MM.1S (cell line): ENCODE measurements around the gene NOL4L.

Source experiments
- DNase-seq: peaks from one replicate; pipeline ENCODE4 v3.0.0-alpha.2; 2015
- H2AFZ ChIP-seq: fragments of 300-600 bp; sonication (generic); 2 replicates; pipeline ENCODE4 v1.6.0; 2016; ENCODE audit warnings: antibody characterized with exemption, low read length
- H3F3A ChIP-seq: fragments of 300-600 bp; sonication (generic); 2 replicates; pipeline ENCODE4 v1.6.1; 2016; ENCODE audit warnings: mild to moderate bottlenecking, antibody characterized with exemption, low read length, moderate library complexity, mixed read lengths; ENCODE audit not compliant: insufficient read depth
- H3K27ac ChIP-seq: fragments of 300-600 bp; sonication (generic); 2 replicates; pipeline ENCODE4 v1.5.1; 2016; ENCODE audit warnings: mild to moderate bottlenecking, low read length
- H3K27me3 ChIP-seq: fragments of 300-600 bp; sonication (generic); replicated peaks from 2 replicates; pipeline ENCODE4 v1.6.0; 2016; ENCODE audit warnings: low read length; ENCODE audit not compliant: insufficient read depth
- H3K36me3 ChIP-seq: fragments of 300-600 bp; sonication (generic); replicated peaks from 2 replicates; pipeline ENCODE4 v1.6.1; 2016; ENCODE audit warnings: mild to moderate bottlenecking, low read length, mixed read lengths; ENCODE audit not compliant: insufficient read depth
- H3K4me1 ChIP-seq: fragments of 300-600 bp; sonication (generic); 2 replicates; pipeline ENCODE4 v1.6.1; 2016; ENCODE audit warnings: low read length, mixed read lengths
- H3K4me2 ChIP-seq: fragments of 300-600 bp; sonication (generic); 2 replicates; pipeline ENCODE4 v1.6.0; 2016; ENCODE audit warnings: low read depth, low read length
- H3K4me3 ChIP-seq: fragments of 300-600 bp; sonication (generic); 2 replicates; pipeline ENCODE4 v1.5.1; 2016; ENCODE audit warnings: low read length, mixed read lengths
- H3K79me2 ChIP-seq: fragments of 300-600 bp; sonication (generic); 2 replicates; pipeline ENCODE4 v1.6.1; 2016; ENCODE audit warnings: mixed run types, low read length, mixed read lengths
- H3K9ac ChIP-seq: fragments of 300-600 bp; sonication (generic); 2 replicates; pipeline ENCODE4 v1.6.1; 2016; ENCODE audit warnings: low read length, mixed read lengths
- H3K9me2 ChIP-seq: fragments of 300-600 bp; sonication (generic); replicated peaks from 2 replicates; pipeline ENCODE4 v1.6.1; 2016; ENCODE audit warnings: mild to moderate bottlenecking, low read length, mixed read lengths; ENCODE audit not compliant: insufficient read depth
- H3K9me3 ChIP-seq: fragments of 300-600 bp; sonication (generic); replicated peaks from 2 replicates; pipeline ENCODE4 v1.6.1; 2016; ENCODE audit warnings: mild to moderate bottlenecking, low read length, mixed read lengths; ENCODE audit not compliant: insufficient read depth
- H4K20me1 ChIP-seq: fragments of 300-600 bp; sonication (generic); 2 replicates; pipeline ENCODE4 v1.6.1; 2016; ENCODE audit warnings: mild to moderate bottlenecking, low read length, moderate library complexity, mixed read lengths; ENCODE audit not compliant: insufficient read depth
- EZH2 ChIP-seq: fragments of 300-600 bp; sonication (generic); optimal IDR thresholded peaks from 2 replicates; pipeline ENCODE3; 2017; ENCODE audit warnings: low read depth, mild to moderate bottlenecking, antibody characterized with exemption, low read length, mixed read lengths
- EZH2phosphoT487 ChIP-seq: fragments of 300-600 bp; sonication (generic); IDR thresholded peaks from 2 replicates; pipeline ENCODE4 v1.6.1; 2018; ENCODE audit warnings: antibody characterized with exemption, low read length
- TF ChIP-seq, protein P1 (sequence below): fragments of 300-600 bp; sonication (generic); IDR thresholded peaks from 2 replicates; pipeline ENCODE4 v1.5.1; 2016; ENCODE audit warnings: antibody characterized with exemption, low read length, mixed read lengths

NOL4L gene

DNA sequence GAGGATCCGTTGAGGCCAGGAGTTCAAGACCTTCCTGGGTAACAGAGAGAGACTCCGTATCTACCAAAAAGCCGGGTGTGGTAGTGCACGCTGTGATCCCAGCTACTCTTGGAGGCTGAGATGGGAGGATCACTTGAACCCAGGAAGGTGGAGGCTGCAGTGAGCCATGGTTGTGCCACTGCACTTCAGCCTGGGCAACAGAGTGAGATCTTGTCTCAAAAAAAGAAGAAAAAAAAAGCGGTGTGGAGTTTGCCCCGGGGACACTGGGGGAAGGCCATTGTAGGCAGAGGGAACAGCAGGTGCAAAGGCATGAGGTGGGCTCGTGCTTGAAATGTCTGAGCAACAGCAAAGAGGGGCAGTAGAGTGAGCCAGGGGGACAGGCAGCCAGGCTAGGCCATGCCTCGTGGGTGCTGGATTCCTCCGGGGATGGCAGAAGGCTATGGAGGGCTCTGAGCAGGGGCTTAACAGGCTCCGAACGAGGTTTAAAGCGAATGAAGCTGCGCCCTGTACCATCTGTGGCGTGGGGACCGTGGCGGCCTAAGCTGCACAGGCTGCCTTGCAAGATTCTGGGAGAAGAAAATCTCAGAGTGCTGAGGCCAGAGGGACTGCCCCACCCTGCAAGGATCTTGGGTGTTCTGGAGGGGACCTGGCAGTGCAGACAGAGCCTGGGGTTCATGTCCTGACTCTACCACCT is 36.9 kb upstream of the NOL4L start:
- Histone ChIP-seq H3F3A (no peaks in the 10 kb centered on the region), H4K20me1 (no peaks in the 10 kb centered on the region), H3K9ac (no peak overlapping the region), H3K9me2 (no peaks in the 10 kb centered on the region), H3K4me1 (no peaks in the 10 kb centered on the region), H3K36me3 (no peaks in the 10 kb centered on the region), H3K4me3 (no peak overlapping the region), H3K27ac (no peak overlapping the region), H3K4me2 (no peak overlapping the region), H3K79me2 (no peaks in the 10 kb centered on the region), H3K9me3 (no peaks in the 10 kb centered on the region), H2AFZ (no peak overlapping the region), H3K27me3 (peaks cover 7% of the 10 kb centered on the region)
- TF ChIP-seq, protein P1, sequence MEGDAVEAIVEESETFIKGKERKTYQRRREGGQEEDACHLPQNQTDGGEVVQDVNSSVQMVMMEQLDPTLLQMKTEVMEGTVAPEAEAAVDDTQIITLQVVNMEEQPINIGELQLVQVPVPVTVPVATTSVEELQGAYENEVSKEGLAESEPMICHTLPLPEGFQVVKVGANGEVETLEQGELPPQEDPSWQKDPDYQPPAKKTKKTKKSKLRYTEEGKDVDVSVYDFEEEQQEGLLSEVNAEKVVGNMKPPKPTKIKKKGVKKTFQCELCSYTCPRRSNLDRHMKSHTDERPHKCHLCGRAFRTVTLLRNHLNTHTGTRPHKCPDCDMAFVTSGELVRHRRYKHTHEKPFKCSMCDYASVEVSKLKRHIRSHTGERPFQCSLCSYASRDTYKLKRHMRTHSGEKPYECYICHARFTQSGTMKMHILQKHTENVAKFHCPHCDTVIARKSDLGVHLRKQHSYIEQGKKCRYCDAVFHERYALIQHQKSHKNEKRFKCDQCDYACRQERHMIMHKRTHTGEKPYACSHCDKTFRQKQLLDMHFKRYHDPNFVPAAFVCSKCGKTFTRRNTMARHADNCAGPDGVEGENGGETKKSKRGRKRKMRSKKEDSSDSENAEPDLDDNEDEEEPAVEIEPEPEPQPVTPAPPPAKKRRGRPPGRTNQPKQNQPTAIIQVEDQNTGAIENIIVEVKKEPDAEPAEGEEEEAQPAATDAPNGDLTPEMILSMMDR: no peak
- TF ChIP-seq EZH2 (no peak), EZH2phosphoT487 (no peak)
- DNase-seq: no peak

DNA sequence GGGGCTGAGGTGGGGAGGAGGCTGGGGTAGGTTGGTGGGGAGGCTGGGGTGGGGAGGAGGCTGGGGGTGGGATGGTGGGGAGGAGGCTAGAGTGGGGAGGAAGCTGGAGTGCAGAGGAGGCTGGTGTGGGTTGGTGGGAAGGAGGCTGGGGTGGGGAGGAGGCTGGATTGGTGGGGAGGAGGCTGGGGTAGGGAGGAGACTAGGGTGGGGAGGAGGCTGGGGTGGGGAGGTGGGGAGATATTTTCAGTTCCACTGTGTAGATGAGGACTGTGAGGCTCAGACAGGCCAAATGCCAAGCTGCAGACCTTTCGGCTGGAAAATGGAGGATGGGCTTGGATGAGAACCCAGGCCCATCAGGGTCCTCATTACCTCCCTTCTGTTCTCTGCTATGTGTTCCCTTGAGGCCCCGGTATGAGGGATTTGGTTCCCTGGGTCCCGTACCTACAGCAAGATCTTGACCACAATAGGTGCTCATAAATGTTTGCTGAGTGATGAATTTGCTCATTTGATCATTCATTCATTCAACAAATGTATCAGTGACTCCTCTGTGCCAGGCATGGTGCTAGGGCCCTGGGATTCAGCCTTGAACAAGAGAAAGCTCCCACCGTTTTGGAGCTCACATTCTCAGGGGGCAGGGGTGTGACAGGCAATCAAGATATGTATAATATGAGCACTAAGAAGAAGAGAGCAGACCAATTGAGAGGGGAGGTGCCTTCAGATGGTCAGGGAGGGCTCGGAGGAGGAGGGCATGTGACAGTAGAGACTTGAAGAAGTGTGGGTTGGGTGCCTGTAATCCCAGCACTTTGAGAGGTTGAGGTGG is 36.1 kb upstream of the NOL4L start:
- Histone ChIP-seq H3K79me2 (no peaks in the 10 kb centered on the region), H3K27ac (no peak overlapping the region), H3K27me3 (peaks cover 7% of the 10 kb centered on the region), H3K9me3 (no peaks in the 10 kb centered on the region), H4K20me1 (no peaks in the 10 kb centered on the region), H3K36me3 (no peaks in the 10 kb centered on the region), H3F3A (no peaks in the 10 kb centered on the region), H3K9me2 (no peaks in the 10 kb centered on the region), H3K4me2 (no peak overlapping the region), H3K4me1 (no peaks in the 10 kb centered on the region), H2AFZ (no peak overlapping the region), H3K4me3 (no peak overlapping the region), H3K9ac (no peak overlapping the region)
- TF ChIP-seq EZH2 (no peak), EZH2phosphoT487 (no peak)
- TF ChIP-seq, protein P1: no peak
- no peak for DNase-seq

DNA sequence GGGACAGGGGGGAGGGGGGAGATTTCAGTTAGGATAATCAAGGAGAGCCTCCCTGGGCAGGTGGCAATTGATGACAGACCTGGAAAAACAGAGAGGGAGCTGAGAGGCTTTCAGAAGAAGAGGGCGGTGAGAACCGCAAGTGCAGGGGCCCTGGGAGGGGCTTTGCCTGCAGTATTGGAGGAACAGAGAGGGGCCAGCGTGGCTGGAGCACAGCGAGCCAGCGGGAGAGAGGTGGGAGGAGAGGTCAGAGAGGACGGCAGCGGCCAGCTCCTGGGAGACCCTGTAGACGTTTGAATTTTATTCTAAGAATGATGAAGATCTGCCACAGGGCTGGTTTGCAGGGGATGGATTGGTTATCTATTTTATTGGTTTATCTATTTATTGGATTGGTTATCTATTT is 34.5 kb upstream of the NOL4L start:
- H3K4me1 ChIP-seq: no peaks in the 10 kb centered on the region
- H3K27me3 ChIP-seq: peaks cover 7% of the 10 kb centered on the region
- H3K9me2 ChIP-seq: no peaks in the 10 kb centered on the region
- no peaks in the 10 kb centered on the region for H3K9me3 ChIP-seq
- no peaks in the 10 kb centered on the region for H3K79me2 ChIP-seq
- no peak for DNase-seq
- no peak overlapping the region for H2AFZ ChIP-seq
- no peak overlapping the region for H3K27ac ChIP-seq
- H3K9ac ChIP-seq: no peak overlapping the region
- H3K36me3 ChIP-seq: no peaks in the 10 kb centered on the region
- H3K4me2 ChIP-seq: no peak overlapping the region
- TF ChIP-seq EZH2 (no peak), EZH2phosphoT487 (no peak)
- TF ChIP-seq, protein P1: no peak
- H4K20me1 ChIP-seq: no peaks in the 10 kb centered on the region
- no peak overlapping the region for H3K4me3 ChIP-seq
- no peaks in the 10 kb centered on the region for H3F3A ChIP-seq
